ENCODE measurements around the gene TUBB4B. TPM values are rescaled to one million over a fixed set of nuclear protein-coding genes. Genes with fewer than 3 reads are reported as not detected.

The TUBB4B gene
- total RNA-seq, 2 donors from 2014 or later, result 79.1 to 171 TPM

- H3K36me3 ChIP-seq (replicated peaks in 1 of 2; ENCODE audit: insufficient read depth in 1 of 2, low read depth in 2 of 2), result no peaks in the 10 kb centered on the region
- no peak overlapping the region for H3K4me3 ChIP-seq
- no peak overlapping the region for H3K27ac ChIP-seq
- no peak for DNase-seq
- H3K27me3 ChIP-seq, result no peaks in the 10 kb centered on the region
- H3K9me3 ChIP-seq, result no peaks in the 10 kb centered on the region
- peaks cover 46% of the 10 kb centered on the region for H3K4me1 ChIP-seq
- no peak for TF ChIP-seq POLR2A (IDR thresholded peaks at IDR 0.05)
- WGBS, 2 donors, result 34 to 43% methylated on average over 7 of the region's 7 CpGs
- intact Hi-C loops (cut with DNase I), result no loop called here
- ATAC-seq, result no peak
Measured at GRCh38 chr9:137206602-137207001, 34.5 kb upstream of the TUBB4B start.

GRCh38 chr9:137211532-137211931 is 29.6 kb upstream of the TUBB4B start:
- no peak for ATAC-seq

GRCh38 chr9:137212520-137212919 is 28.6 kb upstream of the TUBB4B start:
- Histone ChIP-seq H3K4me1 (peaks cover 9% of the 10 kb centered on the region), H3K9me3 (no peaks in the 10 kb centered on the region), H3K4me3 (no peak overlapping the region), H3K27ac (no peak overlapping the region), H3K27me3 (no peaks in the 10 kb centered on the region), H3K36me3 (replicated peaks in 1 of 2; ENCODE audit: insufficient read depth in 1 of 2, low read depth in 2 of 2) (no peaks in the 10 kb centered on the region)
- ATAC-seq (no peak), DNase-seq (no peak)
- intact Hi-C loops (cut with DNase I), result no loop called here
- 78 to 82% methylated on average over 21 of the region's 21 CpGs for WGBS, 2 donors
- TF ChIP-seq POLR2A (IDR thresholded peaks at IDR 0.05) (no peak), CTCF (IDR thresholded peaks at IDR 0.05) (no peak)

More at GRCh38 chr9:137211532-137211931, 29.6 kb upstream of the TUBB4B start:
- Histone ChIP-seq H3K36me3 (replicated peaks in 1 of 2; ENCODE audit: insufficient read depth in 1 of 2, low read depth in 2 of 2) (no peaks in the 10 kb centered on the region), H3K9me3 (no peaks in the 10 kb centered on the region), H3K27me3 (no peaks in the 10 kb centered on the region), H3K4me3 (no peak overlapping the region), H3K4me1 (peaks cover 6% of the 10 kb centered on the region), H3K27ac (no peak overlapping the region)
- 76 to 88% methylated on average over 11 to 13 of the region's 13 CpGs for WGBS, 2 donors
- intact Hi-C loops (cut with DNase I), result no loop called here
- DNase-seq, result no peak
- no peak for TF ChIP-seq POLR2A (IDR thresholded peaks at IDR 0.05)
- no peak for TF ChIP-seq CTCF (IDR thresholded peaks at IDR 0.05)

- intact Hi-C loops (cut with DNase I), result no loop called here
- Histone ChIP-seq H3K9me3 (no peaks in the 10 kb centered on the region), H3K4me1 (peaks cover 18% of the 10 kb centered on the region), H3K4me3 (no peak overlapping the region), H3K36me3 (replicated peaks in 1 of 2; ENCODE audit: insufficient read depth in 1 of 2, low read depth in 2 of 2) (no peaks in the 10 kb centered on the region), H3K27ac (no peak overlapping the region), H3K27me3 (no peaks in the 10 kb centered on the region)
- TF ChIP-seq CTCF (IDR thresholded peaks at IDR 0.05), result peak in 1 of 7 experiments; percentile 17
- TF ChIP-seq POLR2A (IDR thresholded peaks at IDR 0.05), result no peak
- no peak for DNase-seq
- 89 to 94% methylated on average over 34 to 43 of the region's 49 CpGs for WGBS, 2 donors
- no peak for ATAC-seq
Measured at GRCh38 chr9:137213160-137214060, 27.7 kb upstream of the TUBB4B start.

- TF ChIP-seq POLR2A (IDR thresholded peaks at IDR 0.05), result no peak
- TF ChIP-seq CTCF (IDR thresholded peaks at IDR 0.05), result no peak
- ATAC-seq (no peak), DNase-seq (no peak)
- H3K36me3 ChIP-seq (replicated peaks in 1 of 2; ENCODE audit: insufficient read depth in 1 of 2, low read depth in 2 of 2), result no peaks in the 10 kb centered on the region
- H3K4me1 ChIP-seq, result peaks cover 30% of the 10 kb centered on the region
- H3K27me3 ChIP-seq, result no peaks in the 10 kb centered on the region
- H3K4me3 ChIP-seq, result no peak overlapping the region
- H3K27ac ChIP-seq, result no peak overlapping the region
- intact Hi-C loops (cut with DNase I), result no loop called here
- WGBS, 2 donors, result 89 to 95% methylated on average over 18 of the region's 19 CpGs
- H3K9me3 ChIP-seq, result no peaks in the 10 kb centered on the region
Measured at GRCh38 chr9:137214620-137215019, 26.5 kb upstream of the TUBB4B start.
